Endothelial cell of umbilical vein (primary cell): ENCODE data around the gene DAGLB. TPM values are rescaled to one million over a fixed set of nuclear protein-coding genes. Genes with fewer than 3 reads are reported as not detected.

Experiments used
- BruUV-seq: library from RNA; stranded (reverse); fragments of 400-500 nt; replicated peaks from 2 replicates; lab custom pipeline; 2021; lab: Mats Ljungman, UMichigan
- CTCF ChIA-PET: fragments of 300-600, 350-600 bp; sonication (Branson Sonifier 250); formaldehyde crosslinking; loops from one replicate; lab custom pipeline; 2021; ENCODE audit warnings: antibody characterized with exemption, inconsistent platforms; lab: Charles Lee
- POLR2A ChIA-PET: fragments of 300-600, 350-600 bp; sonication (Branson Sonifier 250); formaldehyde crosslinking; loops from one replicate; lab custom pipeline; 2021; ENCODE audit warnings: antibody characterized with exemption, inconsistent platforms; lab: Charles Lee
- DNase-seq: peaks from one replicate; pipeline ENCODE4 v3.0.0-alpha.2; 2011; ENCODE audit warnings: low read depth, low spot score
- FAIRE-seq: peaks from 2 replicates; lab custom pipeline; 2011; peaks lifted over from hg19 to GRCh38; lab: Jason Lieb, UNC
- H2AFZ ChIP-seq: 2 replicates; pipeline ENCODE4 v1.6.0; 2012; ENCODE audit warnings: low read depth, low read length, control low read depth, inconsistent platforms
- H3K27ac ChIP-seq: 2 replicates; pipeline ENCODE4 v1.5.1; 2011; ENCODE audit warnings: low read depth, mild to moderate bottlenecking, control low read depth, low read length, moderate library complexity; ENCODE audit not compliant: insufficient read depth
- H3K27me3 ChIP-seq, 2 experiments: 2 replicates each; pipeline versions ENCODE4 v1.6.0 to v1.6.1; 2011; ENCODE audit warnings: low read length in 2 of 2, mixed read lengths in 1 of 2; ENCODE audit not compliant: control insufficient read depth in 2 of 2, insufficient read depth in 2 of 2
- H3K36me3 ChIP-seq, 2 experiments: 2 replicates in 1 of 2; 3 replicates in 1 of 2; pipeline ENCODE4 v1.5.1; 2011; ENCODE audit warnings: low read length in 2 of 2, mild to moderate bottlenecking in 1 of 2, moderate library complexity in 1 of 2; ENCODE audit not compliant: control insufficient read depth in 2 of 2, insufficient read depth in 2 of 2; ENCODE audit errors: extremely low read depth in 1 of 2
- H3K4me1 ChIP-seq: 3 replicates; pipeline ENCODE4 v1.5.1; 2011; ENCODE audit warnings: mild to moderate bottlenecking, low read length; ENCODE audit not compliant: control insufficient read depth, insufficient read depth; ENCODE audit errors: extremely low read depth
- H3K4me2 ChIP-seq: 2 replicates; pipeline ENCODE4 v1.6.1; 2011; ENCODE audit warnings: low read length, control low read depth, mixed read lengths; ENCODE audit not compliant: insufficient read depth
- H3K4me3 ChIP-seq, 3 experiments: fragments of 200-600 bp in 1 of 3; sonication (generic), shearing (Covaris generic) in 1 of 3; replicated peaks in 1 of 3; 2 replicates each; pipeline ENCODE4 v1.5.1; 2011 to 2016; ENCODE audit warnings: control low read depth in 3 of 3, low read length in 3 of 3, mild to moderate bottlenecking in 2 of 3, inconsistent platforms in 1 of 3, low read depth in 1 of 3, moderate library complexity in 1 of 3; ENCODE audit not compliant: insufficient read depth in 1 of 3
- H3K79me2 ChIP-seq: 2 replicates; pipeline ENCODE4 v1.6.0; 2012; ENCODE audit warnings: low read length, inconsistent platforms; ENCODE audit not compliant: control insufficient read depth, insufficient read depth
- H3K9ac ChIP-seq: replicated peaks from 2 replicates; pipeline ENCODE3; 2011; ENCODE audit warnings: low read length, control low read depth; ENCODE audit not compliant: insufficient read depth; ENCODE audit errors: extremely low read depth
- H3K9me1 ChIP-seq: replicated peaks from 3 replicates; pipeline ENCODE4 v1.6.0; 2011; ENCODE audit warnings: mild to moderate bottlenecking, low read length; ENCODE audit not compliant: control insufficient read depth, insufficient read depth; ENCODE audit errors: extremely low read depth
- H3K9me3 ChIP-seq: replicated peaks from 2 replicates; pipeline ENCODE4 v1.5.1; 2012; ENCODE audit warnings: low read length, inconsistent platforms; ENCODE audit not compliant: control insufficient read depth, insufficient read depth
- H4K20me1 ChIP-seq: replicated peaks from 2 replicates; pipeline ENCODE3; 2011; ENCODE audit warnings: mild to moderate bottlenecking, low read length; ENCODE audit not compliant: control insufficient read depth, insufficient read depth; ENCODE audit errors: extremely low read depth
- EZH2 ChIP-seq: IDR thresholded peaks from 2 replicates; pipeline ENCODE4 v1.6.1; 2012; ENCODE audit warnings: borderline replicate concordance, low read depth, mild to moderate bottlenecking, moderate library complexity, low read length, inconsistent platforms; ENCODE audit not compliant: severe bottlenecking
- FOS ChIP-seq: IDR thresholded peaks from 2 replicates; pipeline ENCODE4 v1.6.1; 2011; ENCODE audit warnings: mild to moderate bottlenecking, low read length, moderate library complexity, borderline replicate concordance; ENCODE audit not compliant: insufficient read depth
- GATA2 ChIP-seq: IDR thresholded peaks from 2 replicates; pipeline ENCODE4 v1.7.0; 2011; ENCODE audit warnings: low read depth, mild to moderate bottlenecking, moderate library complexity, mixed read lengths, low read length; ENCODE audit not compliant: insufficient read length, insufficient read depth
- JUN ChIP-seq: IDR thresholded peaks from 2 replicates; pipeline ENCODE4 v1.6.1; 2011; ENCODE audit warnings: borderline replicate concordance, low read depth; ENCODE audit not compliant: insufficient read length, insufficient read depth
- MYC ChIP-seq: IDR thresholded peaks from one replicate; pipeline ENCODE4 v1.6.1; 2011; ENCODE audit warnings: mild to moderate bottlenecking, low read depth, low read length
- POLR2A ChIP-seq: IDR thresholded peaks from 2 replicates; pipeline ENCODE4 v1.6.1; 2012; ENCODE audit warnings: low read depth, mild to moderate bottlenecking, control low read depth, low read length
- dilution Hi-C: fragments of 300-500 bp; cut with MboI; formaldehyde crosslinking; loops from one replicate; pipeline ENCODE4 v1.15.0; 2019; ENCODE audit warnings: low sequenced_read_pairs; ENCODE audit not compliant: extremely low pct_ligation_motif_present
- intact Hi-C: fragments of 100-400 bp; cut with micrococcal nuclease; formaldehyde crosslinking; loops from one replicate; pipeline ENCODE4 v1.10.0; 2022
- polyA plus RNA-seq, 4 experiments: library from polyadenylated mRNA; depleted of rRNA in 3 of 4; stranded (reverse) in 3 of 4; unstranded in 1 of 4; fragments of >200 nt; gene quantifications; 2 replicates each; pipeline versions ENCODE4 v1.2.1 to v1.2.3, GENCODE V29; 2011 to 2012; ENCODE audit warnings: missing spikeins in 1 of 4
- total RNA-seq: library from RNA; stranded (reverse); gene quantifications from 2 replicates; pipeline ENCODE4 v1.2.3, GENCODE V29; 2021
- TF ChIP-seq, protein P1 (sequence below), 2 donors: IDR thresholded peaks; 1 replicate in 1 of 2; 2 replicates in 1 of 2; pipeline ENCODE4 v1.5.1; 2011; ENCODE audit warnings: low read length in 2 of 2, mild to moderate bottlenecking in 2 of 2, moderate library complexity in 2 of 2, control low read depth in 1 of 2, inconsistent platforms in 1 of 2, low read depth in 1 of 2; ENCODE audit not compliant: insufficient read depth in 1 of 2; ENCODE audit errors: extremely low read depth in 1 of 2

Gene DAGLB
- total and polyA plus RNA-seq, 2 donors (not counting 3 experiments of a cell fraction or from before 2014, with no cell fraction given): 28.2 to 48.2 TPM

DNA sequence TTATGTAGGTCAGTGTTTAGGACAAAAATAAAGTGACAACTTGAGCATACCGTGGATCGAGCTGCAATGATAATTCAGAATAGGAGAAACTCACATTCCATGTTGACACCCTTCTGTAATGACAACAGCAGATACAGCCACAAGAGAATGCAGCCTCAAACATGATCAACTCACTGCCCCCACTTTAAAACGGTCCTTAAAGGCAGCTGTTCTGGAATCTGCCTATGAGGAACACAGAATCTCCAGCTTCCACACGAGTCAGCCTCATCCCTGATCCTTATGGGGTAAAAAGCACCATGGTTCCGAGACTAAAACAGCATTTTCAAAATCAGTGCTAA, 32.5 kb upstream of the DAGLB start:
- peaks cover 10% of the 10 kb centered on the region for H4K20me1 ChIP-seq
- no peaks in the 10 kb centered on the region for H3K27me3 ChIP-seq
- no TSS peak for BruUV-seq
- no peaks in the 10 kb centered on the region for H3K9me3 ChIP-seq
- H3K36me3 ChIP-seq: peaks cover 0 to 2% of the 10 kb centered on the region in 2 experiments
- H3K9me1 ChIP-seq: no peaks in the 10 kb centered on the region
- H3K4me1 ChIP-seq: peaks cover 10% of the 10 kb centered on the region
- H3K4me2 ChIP-seq: no peak overlapping the region
- DNase-seq: no peak
- ChIA-PET CTCF (interaction anchor here (1.3 kb wide), 1 partner anchor 35 kb away, joined by 3 read pairs; no protein-coding TSS in a partner anchor), POLR2A (no interaction called here)
- no peak for FAIRE-seq
- no peak overlapping the region for H3K27ac ChIP-seq
- H3K79me2 ChIP-seq: peaks cover 85% of the 10 kb centered on the region
- H2AFZ ChIP-seq: no peak overlapping the region
- no peak overlapping the region for H3K9ac ChIP-seq
- dilution Hi-C loops (no loop called here), intact Hi-C loops (no loop called here)
- no peak for TF ChIP-seq GATA2
- no peak for TF ChIP-seq MYC
- H3K4me3 ChIP-seq: no peak overlapping the region

DNA sequence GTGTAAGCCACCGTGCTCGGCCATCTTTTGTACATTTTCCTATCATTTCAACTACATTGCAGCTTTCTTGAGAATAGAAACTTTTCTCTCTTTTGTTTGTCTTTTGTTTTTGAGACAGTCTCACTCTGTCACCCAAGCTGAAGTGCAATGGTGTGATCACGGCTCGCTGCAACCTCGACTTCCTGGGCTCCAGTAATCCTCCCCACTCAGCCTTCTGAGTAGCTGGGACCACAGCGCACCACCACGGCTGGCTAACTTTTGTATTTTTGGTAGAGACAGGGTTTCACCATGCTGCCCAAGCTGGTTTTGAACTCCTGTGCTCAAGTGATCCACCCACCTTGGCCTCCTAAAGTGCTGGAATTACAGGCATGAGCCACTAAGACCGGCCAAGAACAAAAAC, 31.3 kb upstream of the DAGLB start:
- Histone ChIP-seq H3K36me3 (peaks cover under 1 to 6% of the 10 kb centered on the region in 2 experiments), H3K27me3 (no peaks in the 10 kb centered on the region), H3K79me2 (peaks cover 98% of the 10 kb centered on the region), H3K9ac (no peak overlapping the region), H3K4me2 (no peak overlapping the region), H3K9me3 (no peaks in the 10 kb centered on the region), H3K27ac (no peak overlapping the region), H3K4me3 (no peak overlapping the region), H2AFZ (no peak overlapping the region), H3K4me1 (peaks cover 6% of the 10 kb centered on the region), H4K20me1 (peaks cover 10% of the 10 kb centered on the region), H3K9me1 (no peaks in the 10 kb centered on the region)
- DNase-seq (no peak), FAIRE-seq (no peak)
- TF ChIP-seq POLR2A (no peak), MYC (no peak), GATA2 (no peak), JUN (no peak), EZH2 (no peak), FOS (no peak)
- TF ChIP-seq, protein P1, sequence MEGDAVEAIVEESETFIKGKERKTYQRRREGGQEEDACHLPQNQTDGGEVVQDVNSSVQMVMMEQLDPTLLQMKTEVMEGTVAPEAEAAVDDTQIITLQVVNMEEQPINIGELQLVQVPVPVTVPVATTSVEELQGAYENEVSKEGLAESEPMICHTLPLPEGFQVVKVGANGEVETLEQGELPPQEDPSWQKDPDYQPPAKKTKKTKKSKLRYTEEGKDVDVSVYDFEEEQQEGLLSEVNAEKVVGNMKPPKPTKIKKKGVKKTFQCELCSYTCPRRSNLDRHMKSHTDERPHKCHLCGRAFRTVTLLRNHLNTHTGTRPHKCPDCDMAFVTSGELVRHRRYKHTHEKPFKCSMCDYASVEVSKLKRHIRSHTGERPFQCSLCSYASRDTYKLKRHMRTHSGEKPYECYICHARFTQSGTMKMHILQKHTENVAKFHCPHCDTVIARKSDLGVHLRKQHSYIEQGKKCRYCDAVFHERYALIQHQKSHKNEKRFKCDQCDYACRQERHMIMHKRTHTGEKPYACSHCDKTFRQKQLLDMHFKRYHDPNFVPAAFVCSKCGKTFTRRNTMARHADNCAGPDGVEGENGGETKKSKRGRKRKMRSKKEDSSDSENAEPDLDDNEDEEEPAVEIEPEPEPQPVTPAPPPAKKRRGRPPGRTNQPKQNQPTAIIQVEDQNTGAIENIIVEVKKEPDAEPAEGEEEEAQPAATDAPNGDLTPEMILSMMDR (IDR thresholded peaks at IDR 0.05; ENCODE audit: extremely low read depth in 1 of 2, insufficient read depth in 1 of 2, low read depth in 1 of 2, low read length in 2 of 2): no peak
- no TSS peak for BruUV-seq
- dilution Hi-C loops (no loop called here), intact Hi-C loops (no loop called here)
- POLR2A ChIA-PET: no interaction called here
- CTCF ChIA-PET: interaction anchor here (1.3 kb wide), 1 partner anchor 36 kb away, joined by 3 read pairs; no protein-coding TSS in a partner anchor
